Ureter (tissue), 1 donor: ENCODE data around the gene VTA1. TPM values are rescaled to one million over a fixed set of nuclear protein-coding genes. Genes with fewer than 3 reads are reported as not detected.
"Not testable (repeated sequence)": the region's sequence is repeated elsewhere in the genome, so short reads cannot be mapped to it uniquely, and the experiment has no call there.

Experiments used
- DNase-seq: peaks from one replicate; pipeline ENCODE4 v3.0.0-alpha.2; 2020; ENCODE audit warnings: low spot score
- total RNA-seq: library from RNA; stranded (reverse); gene quantifications from one replicate; pipeline ENCODE4 v1.2.4, GENCODE V29; 2023
- donor health status: DM: yes; HTN: yes; CAD: no.

Gene VTA1
- 42.3 TPM for total RNA-seq

GRCh38 chr6:142146828-142147662, at the start of gene VTA1, which contains the start of gene NMBR:
VTA1 (plus strand) TSS chr6:142147263; CDS start chr6:142147288, 25 bp downstream.
NMBR (minus strand) TSS chr6:142147122; CDS start chr6:142088658, 58,464 bp downstream.
- DNase-seq, result peak; percentile 98

GRCh38 chr6:142104820-142105219, 42.2 kb upstream of the VTA1 start:
- not testable (repeated sequence) for DNase-seq

GRCh38 chr6:142110820-142111219, 36.2 kb upstream of the VTA1 start:
- DNase-seq, result not testable (repeated sequence)

GRCh38 chr6:142112451-142113061, 34.5 kb upstream of the VTA1 start:
- peak; percentile 75 for DNase-seq

GRCh38 chr6:142117366-142117765, 29.7 kb upstream of the VTA1 start:
- DNase-seq, result no peak

GRCh38 chr6:142118328-142118727, 28.7 kb upstream of the VTA1 start:
- DNase-seq, result no peak

- DNase-seq, result no peak
These were observed 28.1 kb upstream of the VTA1 start for GRCh38 chr6:142118925-142119324.

GRCh38 chr6:142121342-142121741, 25.7 kb upstream of the VTA1 start:
- no peak for DNase-seq

- DNase-seq, result no peak
These were observed 16.2 kb upstream of the VTA1 start for GRCh38 chr6:142130814-142131213.

- DNase-seq, result no peak
These were observed 14.4 kb upstream of the VTA1 start, which contains the start of gene GJE1 for GRCh38 chr6:142132625-142133024. GJE1 (plus strand) TSS chr6:142132925; CDS start chr6:142133159, 234 bp downstream.

GRCh38 chr6:142138876-142139275, 8.2 kb upstream of the VTA1 start:
- DNase-seq, result no peak

GRCh38 chr6:142141531-142141930, 5.5 kb upstream of the VTA1 start:
- not testable (repeated sequence) for DNase-seq

- no peak for DNase-seq
These were observed 5.7 kb downstream of the VTA1 start for GRCh38 chr6:142152746-142153145.

GRCh38 chr6:142153196-142153595, 6.1 kb downstream of the VTA1 start:
- no peak for DNase-seq

GRCh38 chr6:142154336-142154735, 7.3 kb downstream of the VTA1 start:
- DNase-seq, result no peak

- DNase-seq, result no peak
These were observed 8.0 kb downstream of the VTA1 start for GRCh38 chr6:142155091-142155490.

GRCh38 chr6:142155895-142156757, 9.1 kb downstream of the VTA1 start:
- no peak for DNase-seq

GRCh38 chr6:142156758-142157068, 9.7 kb downstream of the VTA1 start:
- not testable (repeated sequence) for DNase-seq

- no peak for DNase-seq
These were observed 15.7 kb downstream of the VTA1 start for GRCh38 chr6:142162780-142163179.

GRCh38 chr6:142165227-142165626, 18.2 kb downstream of the VTA1 start:
- no peak for DNase-seq

GRCh38 chr6:142167071-142167470, 20.0 kb downstream of the VTA1 start:
- no peak for DNase-seq

- no peak for DNase-seq
These were observed 20.4 kb downstream of the VTA1 start for GRCh38 chr6:142167486-142167885.
